Upper lobe of left lung (tissue), 6 donors: ENCODE results near the gene NADK2. TPM values are rescaled to one million over a fixed set of nuclear protein-coding genes. Genes with fewer than 3 reads are reported as not detected.
"Not testable (repeated sequence)": the region's sequence is repeated elsewhere in the genome, so short reads cannot be mapped to it uniquely, and the experiment has no call there.

Experiments
- ATAC-seq, 2 donors: fragments of 200-7000 bp; cut with Tn5 transposase; one replicate each; pipeline ENCODE4 v1.9.1; 2022; ENCODE audit warnings: mild to moderate bottlenecking in 2 of 2, moderate library complexity in 2 of 2; ENCODE audit not compliant: low FRiP score in 2 of 2
- DNase-seq, 2 donors: peaks; one replicate each; pipeline ENCODE4 v3.0.0-alpha.2; 2019 to 2020
- H3K27ac ChIP-seq, 4 donors: fragments of 200-600 bp; sonication (generic); one replicate each; pipeline ENCODE4 v1.5.1; 2016 to 2019
- H3K27me3 ChIP-seq, 4 donors: fragments of 200-600 bp; sonication (generic); one replicate each; pipeline ENCODE4 v1.5.1; 2017 to 2019
- H3K36me3 ChIP-seq, 4 donors: fragments of 200-600 bp; sonication (generic); one replicate each; pipeline ENCODE4 v1.5.1; 2016 to 2019
- H3K4me1 ChIP-seq, 4 donors: fragments of 200-600 bp; sonication (generic); one replicate each; pipeline ENCODE4 v1.5.1; 2018 to 2019
- H3K4me3 ChIP-seq, 4 donors: fragments of 200-600 bp; sonication (generic); one replicate each; pipeline ENCODE4 v1.5.1; 2017 to 2019; ENCODE audit warnings: mild to moderate bottlenecking in 2 of 4, moderate library complexity in 1 of 4
- H3K9me3 ChIP-seq, 4 donors: fragments of 200-600 bp; sonication (generic); one replicate each; pipeline ENCODE4 v1.5.1; 2018 to 2019
- CTCF ChIP-seq, 6 experiments: fragments of 450-650 bp in 4 of 6; fragments of 200-600 bp in 2 of 6; sonication (generic) in 2 of 6; IDR thresholded peaks; one replicate each; pipeline ENCODE4 v1.5.1; 2016 to 2019; ENCODE audit warnings: antibody characterized with exemption in 6 of 6
- EP300 ChIP-seq, 4 donors: sonication (generic); formaldehyde crosslinking; IDR thresholded peaks; one replicate each; pipeline ENCODE4 v1.5.1; 2017; ENCODE audit warnings: antibody characterized with exemption in 4 of 4, control low read depth in 2 of 4
- POLR2A ChIP-seq, 4 donors: fragments of 450-650 bp; IDR thresholded peaks; one replicate each; pipeline ENCODE4 v1.5.1; 2016 to 2017; ENCODE audit warnings: antibody characterized with exemption in 4 of 4, mild to moderate bottlenecking in 2 of 4
- POLR2AphosphoS5 ChIP-seq, 2 donors: sonication (generic); formaldehyde crosslinking; IDR thresholded peaks; one replicate each; pipeline ENCODE4 v1.5.1; 2017; ENCODE audit warnings: antibody characterized with exemption in 2 of 2
- WGBS, 2 donors: methylation state at CpG; one replicate each; pipeline ENCODE4 v1.1.5; 2017 to 2018; 5-methylcytosine and 5-hydroxymethylcytosine counted together
- total RNA-seq, 6 donors: library from RNA; depleted of rRNA in 4 of 6; stranded (reverse); fragments of >200 nt in 4 of 6; gene quantifications; one replicate each; pipeline versions ENCODE4 v1.1.0 to v1.2.1, GENCODE V29; 2016 to 2021
- donor health status: DM: no; HTN: no; CAD: no; lungs with moderate emphysema.
- donor health status: DM: no; HTN: yes; CAD: no; lungs with severe emphysema.

Gene NADK2
- total RNA-seq = 10 to 100 TPM; 12.6 to 39.6 (median 19.9) TPM

- Histone ChIP-seq H3K4me3 (peak within 1 kb of the TSS; percentile 72 to 92 (median 88)), H3K36me3 (no peaks in the 10 kb centered on the region), H3K9me3 (no peaks in the 10 kb centered on the region), H3K27me3 (no peaks in the 10 kb centered on the region), H3K27ac (peak within 1 kb of the TSS; percentile 93 to 95 (median 94)), H3K4me1 (peaks cover 30 to 39% (median 37%) of the 10 kb centered on the region in 4 donors)
- DNase-seq (peak; percentile 95 to 99), ATAC-seq (peak; percentile 96 to 98)
- WGBS, 2 donors = 0 to 1% methylated on average over 24 to 84 of the region's 100 CpGs
- TF ChIP-seq CTCF (IDR thresholded peaks at IDR 0.05) (peak; percentile 55 to 83 (median 78)), EP300 (IDR thresholded peaks at IDR 0.05) (peak in 2 of 4 donors; percentile 15 to 66), POLR2AphosphoS5 (IDR thresholded peaks at IDR 0.05) (peak; percentile 72 to 95), POLR2A (IDR thresholded peaks at IDR 0.05) (peak in 3 of 4 donors; percentile 36 to 88 (median 81))
Observed at GRCh38 chr5:36241631-36242533, at the start of gene NADK2. Gene NADK2 (minus strand): TSS chr5:36241925. CDS start chr5:36241798, 127 bp downstream.

- Histone ChIP-seq H3K27me3 (no peaks in the 10 kb centered on the region), H3K36me3 (no peaks in the 10 kb centered on the region), H3K9me3 (no peaks in the 10 kb centered on the region), H3K4me1 (no peaks in the 10 kb centered on the region), H3K4me3 (no peak overlapping the region), H3K27ac (no peak overlapping the region)
- ATAC-seq (no peak), DNase-seq (no peak)
- 49 to 52% methylated on average over 2 of the region's 2 CpGs for WGBS, 2 donors
- TF ChIP-seq POLR2A (IDR thresholded peaks at IDR 0.05) (no peak), CTCF (IDR thresholded peaks at IDR 0.05) (no peak), EP300 (IDR thresholded peaks at IDR 0.05) (no peak), POLR2AphosphoS5 (IDR thresholded peaks at IDR 0.05) (no peak)
Observed at GRCh38 chr5:36285837-36286615, 44.3 kb upstream of the NADK2 start.

GRCh38 chr5:36283775-36284174 is 42.0 kb upstream of the NADK2 start:
- not testable (repeated sequence) for H3K4me3 ChIP-seq, H3K36me3 ChIP-seq, H3K27ac ChIP-seq, H3K4me1 ChIP-seq, H3K9me3 ChIP-seq, DNase-seq, ATAC-seq, H3K27me3 ChIP-seq
- WGBS, 2 donors = 75 to 90% methylated on average over 3 of the region's 3 CpGs

GRCh38 chr5:36281626-36282025 is 39.9 kb upstream of the NADK2 start:
- no peak for DNase-seq
- Histone ChIP-seq H3K4me1 (no peaks in the 10 kb centered on the region), H3K27ac (no peak overlapping the region), H3K36me3 (no peaks in the 10 kb centered on the region), H3K9me3 (no peaks in the 10 kb centered on the region), H3K27me3 (no peaks in the 10 kb centered on the region), H3K4me3 (no peak overlapping the region)
- TF ChIP-seq POLR2A (IDR thresholded peaks at IDR 0.05) = no peak
- TF ChIP-seq EP300 (IDR thresholded peaks at IDR 0.05) = no peak
- no peak for TF ChIP-seq POLR2AphosphoS5 (IDR thresholded peaks at IDR 0.05)
- TF ChIP-seq CTCF (IDR thresholded peaks at IDR 0.05) = no peak
- WGBS, 2 donors = 79 to 85% methylated on average over 2 of the region's 2 CpGs
- no peak for ATAC-seq

- no peaks in the 10 kb centered on the region for H3K9me3 ChIP-seq
- 60 to 69% methylated on average over 3 of the region's 3 CpGs for WGBS, 2 donors
- TF ChIP-seq POLR2A (IDR thresholded peaks at IDR 0.05) (no peak), CTCF (IDR thresholded peaks at IDR 0.05) (no peak), EP300 (IDR thresholded peaks at IDR 0.05) (no peak), POLR2AphosphoS5 (IDR thresholded peaks at IDR 0.05) (no peak)
- no peak overlapping the region for H3K4me3 ChIP-seq
- ATAC-seq (peak in 1 of 2 donors; percentile 50), DNase-seq (no peak)
- no peaks in the 10 kb centered on the region for H3K4me1 ChIP-seq
- no peaks in the 10 kb centered on the region for H3K27me3 ChIP-seq
- H3K27ac ChIP-seq = peak overlapping the region in 1 of 4 donors; percentile 11
- no peaks in the 10 kb centered on the region for H3K36me3 ChIP-seq
Observed at GRCh38 chr5:36279054-36279698, 37.5 kb upstream of the NADK2 start.
